Panc1 (cell line): Measurements from ENCODE around the gene MOB1A. TPM values are rescaled to one million over a fixed set of nuclear protein-coding genes. Genes with fewer than 3 reads are reported as not detected.

Source experiments
- ATAC-seq: fragments of 200-7000 bp; cut with Tn5 transposase; 2 replicates; pipeline ENCODE4 v1.9.1; 2020; ENCODE audit warnings: mild to moderate bottlenecking, moderate library complexity
- BruUV-seq: library from RNA; stranded (reverse); fragments of 400-500 nt; replicated peaks from 2 replicates; lab custom pipeline; 2021; lab: Mats Ljungman, UMichigan
- CTCF ChIA-PET: fragments of 300-600 bp; sonication (Branson Sonifier 250); formaldehyde crosslinking; loops from one replicate; lab custom pipeline; 2022; ENCODE audit warnings: antibody characterized with exemption; lab: Charles Lee
- POLR2A ChIA-PET: fragments of 300-600 bp; sonication (Branson Sonifier 250); formaldehyde crosslinking; loops from one replicate; lab custom pipeline; 2022; ENCODE audit warnings: antibody characterized with exemption; lab: Charles Lee
- DNase-seq: peaks from one replicate; pipeline ENCODE4 v3.0.0-alpha.2; 2010; ENCODE audit warnings: low read depth, low spot score
- H3K27ac ChIP-seq: 2 replicates; pipeline ENCODE4 v1.5.1; 2011; ENCODE audit warnings: mild to moderate bottlenecking, low read length, inconsistent platforms
- H3K27me3 ChIP-seq: fragments of 200-500 bp; sonication (Bioruptor generic); 2 replicates; pipeline ENCODE4 v1.6.0; 2014; ENCODE audit warnings: low read length, inconsistent platforms; ENCODE audit not compliant: control insufficient read depth, insufficient read depth
- H3K36me3 ChIP-seq: fragments of 200-500 bp; sonication (Bioruptor generic); 2 replicates; pipeline ENCODE4 v1.5.1; 2014; ENCODE audit warnings: inconsistent platforms, mild to moderate bottlenecking, low read length, moderate library complexity; ENCODE audit not compliant: control insufficient read depth, insufficient read depth
- H3K4me1 ChIP-seq: 2 replicates; pipeline ENCODE4 v1.5.1; 2011; ENCODE audit warnings: inconsistent platforms, mild to moderate bottlenecking, low read length, moderate library complexity; ENCODE audit not compliant: control insufficient read depth, insufficient read depth
- H3K4me3 ChIP-seq, 2 experiments: 2 replicates each; pipeline ENCODE4 v1.5.1; 2011 to 2012; ENCODE audit warnings: low read depth in 2 of 2, low read length in 2 of 2, mild to moderate bottlenecking in 2 of 2, inconsistent platforms in 1 of 2, moderate library complexity in 1 of 2
- H3K9me3 ChIP-seq: fragments of 200-500 bp; sonication (Bioruptor generic); 2 replicates; pipeline ENCODE4 v1.5.1; 2014; ENCODE audit warnings: low read depth, mild to moderate bottlenecking, inconsistent platforms, low read length, moderate library complexity; ENCODE audit not compliant: control insufficient read depth, insufficient read depth
- POLR2AphosphoS5 ChIP-seq: IDR thresholded peaks from 2 replicates; pipeline ENCODE4 v1.6.1; 2012; ENCODE audit warnings: mild to moderate bottlenecking, low read depth, low read length, moderate library complexity
- SIN3A ChIP-seq: IDR thresholded peaks from 2 replicates; pipeline ENCODE4 v1.6.1; 2012; ENCODE audit warnings: low read depth, mild to moderate bottlenecking, low read length, moderate library complexity, borderline replicate concordance; ENCODE audit not compliant: insufficient read depth
- TCF7L2 ChIP-seq: IDR thresholded peaks from 2 replicates; pipeline ENCODE4 v1.6.1; 2011; ENCODE audit warnings: mild to moderate bottlenecking, low read depth, low read length, inconsistent platforms
- in situ Hi-C: cut with HindIII; loops from 2 replicates; pipeline ENCODE4 v1.10.0; 2016; ENCODE audit warnings: low sequenced_read_pairs, low pct_unique_long_range_greater_than_20kb
- intact Hi-C: fragments of 100-400 bp; cut with micrococcal nuclease; formaldehyde crosslinking; loops from one replicate; pipeline ENCODE4 v1.10.0; 2022; ENCODE audit not compliant: unreplicated experiment
- total RNA-seq: library from RNA; stranded (reverse); gene quantifications from one replicate; pipeline ENCODE4 v1.2.1, GENCODE V29; 2021; ENCODE audit not compliant: unreplicated experiment
- TF ChIP-seq, protein P1 (sequence below): fragments of 450-650 bp; IDR thresholded peaks from 2 replicates; pipeline ENCODE4 v1.5.1; 2017; ENCODE audit warnings: mild to moderate bottlenecking
- TF ChIP-seq, protein P2 (sequence below), 2 experiments: IDR thresholded peaks; 2 replicates each; pipeline ENCODE4 v1.6.1; 2011 to 2012; ENCODE audit warnings: low read depth in 2 of 2, control low read depth in 1 of 2, low read length in 1 of 2, mild to moderate bottlenecking in 1 of 2, moderate library complexity in 1 of 2; ENCODE audit not compliant: insufficient read depth in 1 of 2

The MOB1A gene
- total RNA-seq, 1 experiment from 2014 or later, result 184 TPM

DNA sequence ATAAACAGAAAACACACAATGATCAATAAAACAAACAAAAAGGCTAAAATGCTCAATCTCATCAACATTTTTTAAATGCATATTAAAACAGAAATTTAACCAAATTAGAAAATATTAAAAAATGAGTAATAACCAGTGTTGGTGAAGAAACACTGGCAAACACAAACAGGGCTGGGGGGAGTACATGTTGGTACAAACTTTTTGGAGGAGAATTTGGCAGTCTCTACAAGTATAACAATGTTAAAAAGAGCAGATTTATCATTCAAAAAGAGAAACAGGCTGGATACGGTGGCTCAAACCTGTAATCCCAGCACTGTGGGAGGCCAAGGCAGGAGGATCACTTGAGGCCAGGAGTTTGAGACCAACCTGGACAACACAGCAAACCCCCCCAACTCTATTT, 13.9 kb downstream of the MOB1A start:
- TF ChIP-seq SIN3A, result no peak
- TF ChIP-seq TCF7L2, result no peak
- TF ChIP-seq POLR2AphosphoS5, result no peak
- TF ChIP-seq, protein P1, sequence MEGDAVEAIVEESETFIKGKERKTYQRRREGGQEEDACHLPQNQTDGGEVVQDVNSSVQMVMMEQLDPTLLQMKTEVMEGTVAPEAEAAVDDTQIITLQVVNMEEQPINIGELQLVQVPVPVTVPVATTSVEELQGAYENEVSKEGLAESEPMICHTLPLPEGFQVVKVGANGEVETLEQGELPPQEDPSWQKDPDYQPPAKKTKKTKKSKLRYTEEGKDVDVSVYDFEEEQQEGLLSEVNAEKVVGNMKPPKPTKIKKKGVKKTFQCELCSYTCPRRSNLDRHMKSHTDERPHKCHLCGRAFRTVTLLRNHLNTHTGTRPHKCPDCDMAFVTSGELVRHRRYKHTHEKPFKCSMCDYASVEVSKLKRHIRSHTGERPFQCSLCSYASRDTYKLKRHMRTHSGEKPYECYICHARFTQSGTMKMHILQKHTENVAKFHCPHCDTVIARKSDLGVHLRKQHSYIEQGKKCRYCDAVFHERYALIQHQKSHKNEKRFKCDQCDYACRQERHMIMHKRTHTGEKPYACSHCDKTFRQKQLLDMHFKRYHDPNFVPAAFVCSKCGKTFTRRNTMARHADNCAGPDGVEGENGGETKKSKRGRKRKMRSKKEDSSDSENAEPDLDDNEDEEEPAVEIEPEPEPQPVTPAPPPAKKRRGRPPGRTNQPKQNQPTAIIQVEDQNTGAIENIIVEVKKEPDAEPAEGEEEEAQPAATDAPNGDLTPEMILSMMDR, result no peak
- H3K4me3 ChIP-seq, result no peak overlapping the region
- BruUV-seq, result no TSS peak
- 0 out of 2 replicates have a peak, but pooled peaks cover 3% of the 10 kb centered on the region for H3K9me3 ChIP-seq
- no peak for ATAC-seq
- no peak overlapping the region for H3K27ac ChIP-seq
- ChIA-PET CTCF (no interaction called here), POLR2A (no interaction called here)
- H3K4me1 ChIP-seq, result no peaks in the 10 kb centered on the region
- in situ Hi-C loops (no loop called here), intact Hi-C loops (no loop called here)
- peaks cover 33% of the 10 kb centered on the region for H3K36me3 ChIP-seq
- DNase-seq, result no peak
- H3K27me3 ChIP-seq, result no peaks in the 10 kb centered on the region

DNA sequence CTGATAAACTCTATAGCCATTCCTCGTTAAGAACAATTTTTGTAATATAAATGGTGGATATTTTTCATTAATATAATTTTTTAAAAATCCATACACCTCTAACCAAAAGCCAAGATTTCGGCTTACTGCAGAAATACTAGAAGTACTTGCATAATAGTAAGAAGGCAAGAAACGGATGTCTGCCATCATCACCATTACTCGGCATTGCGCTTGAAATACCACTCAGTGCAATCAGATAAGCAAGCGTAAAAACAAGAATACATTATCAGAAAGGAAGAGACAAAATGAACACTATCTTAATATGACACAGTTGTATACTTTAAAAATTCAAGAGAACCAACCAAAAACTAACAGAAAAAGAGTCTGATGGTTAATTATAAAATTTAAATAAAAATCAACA, 15.7 kb downstream of the MOB1A start:
- H3K9me3 ChIP-seq, result 0 out of 2 replicates have a peak, but pooled peaks cover 3% of the 10 kb centered on the region
- no peak for DNase-seq
- intact Hi-C loops (no loop called here), in situ Hi-C loops (no loop called here)
- no peaks in the 10 kb centered on the region for H3K27me3 ChIP-seq
- no TSS peak for BruUV-seq
- H3K4me3 ChIP-seq, result no peak overlapping the region
- TF ChIP-seq POLR2AphosphoS5 (no peak), TCF7L2 (no peak), SIN3A (no peak)
- TF ChIP-seq, protein P2, sequence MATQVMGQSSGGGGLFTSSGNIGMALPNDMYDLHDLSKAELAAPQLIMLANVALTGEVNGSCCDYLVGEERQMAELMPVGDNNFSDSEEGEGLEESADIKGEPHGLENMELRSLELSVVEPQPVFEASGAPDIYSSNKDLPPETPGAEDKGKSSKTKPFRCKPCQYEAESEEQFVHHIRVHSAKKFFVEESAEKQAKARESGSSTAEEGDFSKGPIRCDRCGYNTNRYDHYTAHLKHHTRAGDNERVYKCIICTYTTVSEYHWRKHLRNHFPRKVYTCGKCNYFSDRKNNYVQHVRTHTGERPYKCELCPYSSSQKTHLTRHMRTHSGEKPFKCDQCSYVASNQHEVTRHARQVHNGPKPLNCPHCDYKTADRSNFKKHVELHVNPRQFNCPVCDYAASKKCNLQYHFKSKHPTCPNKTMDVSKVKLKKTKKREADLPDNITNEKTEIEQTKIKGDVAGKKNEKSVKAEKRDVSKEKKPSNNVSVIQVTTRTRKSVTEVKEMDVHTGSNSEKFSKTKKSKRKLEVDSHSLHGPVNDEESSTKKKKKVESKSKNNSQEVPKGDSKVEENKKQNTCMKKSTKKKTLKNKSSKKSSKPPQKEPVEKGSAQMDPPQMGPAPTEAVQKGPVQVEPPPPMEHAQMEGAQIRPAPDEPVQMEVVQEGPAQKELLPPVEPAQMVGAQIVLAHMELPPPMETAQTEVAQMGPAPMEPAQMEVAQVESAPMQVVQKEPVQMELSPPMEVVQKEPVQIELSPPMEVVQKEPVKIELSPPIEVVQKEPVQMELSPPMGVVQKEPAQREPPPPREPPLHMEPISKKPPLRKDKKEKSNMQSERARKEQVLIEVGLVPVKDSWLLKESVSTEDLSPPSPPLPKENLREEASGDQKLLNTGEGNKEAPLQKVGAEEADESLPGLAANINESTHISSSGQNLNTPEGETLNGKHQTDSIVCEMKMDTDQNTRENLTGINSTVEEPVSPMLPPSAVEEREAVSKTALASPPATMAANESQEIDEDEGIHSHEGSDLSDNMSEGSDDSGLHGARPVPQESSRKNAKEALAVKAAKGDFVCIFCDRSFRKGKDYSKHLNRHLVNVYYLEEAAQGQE (IDR thresholded peaks at IDR 0.05; ENCODE audit: insufficient read depth in 1 of 2, low read depth in 2 of 2, low read length in 1 of 2), result no peak
- TF ChIP-seq, protein P1, result no peak
- peaks cover 38% of the 10 kb centered on the region for H3K36me3 ChIP-seq
- H3K4me1 ChIP-seq, result no peaks in the 10 kb centered on the region
- POLR2A ChIA-PET, result interaction anchor here (0.7 kb wide), 1 partner anchor 35 kb away, joined by 3 read pairs; the partner anchor contains the start of gene MTHFD2
- no peak for ATAC-seq
- no peak overlapping the region for H3K27ac ChIP-seq
- CTCF ChIA-PET, result no interaction called here
